Muscle of leg (tissue), 11 donors: ENCODE results near the gene ZNF641. TPM values are rescaled to one million over a fixed set of nuclear protein-coding genes. Genes with fewer than 3 reads are reported as not detected.

Source experiments
- DNase-seq: peaks from one replicate; pipeline ENCODE4 v3.0.0; 2013
- H3K27ac ChIP-seq: one replicate; pipeline ENCODE4 v1.5.1; 2013; ENCODE audit warnings: mild to moderate bottlenecking, low read length, control low read depth
- H3K27me3 ChIP-seq: one replicate; pipeline ENCODE4 v1.6.1; 2013; ENCODE audit warnings: low read length; ENCODE audit not compliant: control insufficient read depth, insufficient read depth
- H3K36me3 ChIP-seq: one replicate; pipeline ENCODE4 v1.6.1; 2013; ENCODE audit warnings: low read length; ENCODE audit not compliant: control insufficient read depth, insufficient read depth
- H3K4me1 ChIP-seq: one replicate; pipeline ENCODE4 v1.6.1; 2013; ENCODE audit warnings: low read length; ENCODE audit not compliant: control insufficient read depth, insufficient read depth
- H3K4me3 ChIP-seq: one replicate; pipeline ENCODE4 v1.5.1; 2013; ENCODE audit warnings: low read length, control low read depth
- H3K9me3 ChIP-seq: replicated peaks from 2 replicates; pipeline ENCODE4 v1.6.1; 2013; ENCODE audit warnings: low read depth, low read length; ENCODE audit not compliant: control insufficient read depth
- WGBS: methylation state at CpG from one replicate; pipeline ENCODE4 v1.1.5; 2013; ENCODE audit warnings: missing lambda C conversion rate; ENCODE audit not compliant: insufficient coverage; 5-methylcytosine and 5-hydroxymethylcytosine counted together
- polyA plus RNA-seq, 8 donors: library from polyadenylated mRNA; unstranded; fragments of 120-200 nt; gene quantifications; one replicate each; pipeline versions ENCODE4 v1.2.1 to v1.2.3, GENCODE V29; 2013; ENCODE audit warnings: inconsistent platforms in 1 of 8, low replicate concordance in 1 of 8; ENCODE audit not compliant: insufficient read length in 8 of 8, insufficient read depth in 1 of 8
- total RNA-seq: library from RNA; stranded (reverse); fragments of 120-200 nt; gene quantifications from one replicate; pipeline ENCODE4 v1.2.4, GENCODE V29; 2013

Gene ZNF641
- total and polyA plus RNA-seq, 9 donors: 10.5 to 17.8 (median 14.6) TPM

GRCh38 chr12:48305190-48305589, 45.5 kb downstream of the ZNF641 start:
- DNase-seq: no peak
- Histone ChIP-seq H3K27ac (no peak overlapping the region), H3K4me1 (no peaks in the 10 kb centered on the region), H3K4me3 (no peak overlapping the region), H3K36me3 (no peaks in the 10 kb centered on the region), H3K9me3 (no peaks in the 10 kb centered on the region), H3K27me3 (no peaks in the 10 kb centered on the region)
- WGBS: no CpG with 5 or more reads among the region's 2 CpGs

- no CpG with 5 or more reads among the region's 2 CpGs for WGBS
- Histone ChIP-seq H3K27me3 (no peaks in the 10 kb centered on the region), H3K4me1 (no peaks in the 10 kb centered on the region), H3K27ac (no peak overlapping the region), H3K36me3 (no peaks in the 10 kb centered on the region), H3K9me3 (no peaks in the 10 kb centered on the region), H3K4me3 (no peak overlapping the region)
- DNase-seq: no peak
These were observed 48.4 kb downstream of the ZNF641 start for GRCh38 chr12:48302161-48302911.

GRCh38 chr12:48300774-48301173, 49.9 kb downstream of the ZNF641 start:
- no peaks in the 10 kb centered on the region for H3K36me3 ChIP-seq
- H3K9me3 ChIP-seq: no peaks in the 10 kb centered on the region
- H3K4me1 ChIP-seq: no peaks in the 10 kb centered on the region
- H3K27ac ChIP-seq: no peak overlapping the region
- no CpG with 5 or more reads among the region's 1 CpG for WGBS
- H3K27me3 ChIP-seq: peaks cover 5% of the 10 kb centered on the region
- no peak for DNase-seq
- no peak overlapping the region for H3K4me3 ChIP-seq

- Histone ChIP-seq H3K27ac (peak overlapping the region; percentile 47), H3K9me3 (no peaks in the 10 kb centered on the region), H3K4me1 (no peaks in the 10 kb centered on the region), H3K4me3 (peak overlapping the region; percentile 45), H3K27me3 (peaks cover 5% of the 10 kb centered on the region), H3K36me3 (no peaks in the 10 kb centered on the region)
- 1% methylated on average over 25 of the region's 30 CpGs for WGBS
- peak; percentile 88 for DNase-seq
These were observed 54.0 kb downstream of the ZNF641 start for GRCh38 chr12:48296586-48297282.

- H3K9me3 ChIP-seq: no peaks in the 10 kb centered on the region
- WGBS: no CpG with 5 or more reads among the region's 2 CpGs
- no peak for DNase-seq
- no peaks in the 10 kb centered on the region for H3K36me3 ChIP-seq
- no peak overlapping the region for H3K27ac ChIP-seq
- peaks cover 5% of the 10 kb centered on the region for H3K27me3 ChIP-seq
- H3K4me3 ChIP-seq: no peak overlapping the region
- no peaks in the 10 kb centered on the region for H3K4me1 ChIP-seq
These were observed 58.7 kb downstream of the ZNF641 start for GRCh38 chr12:48292040-48292439.

- no peaks in the 10 kb centered on the region for H3K9me3 ChIP-seq
- H3K27ac ChIP-seq: no peak overlapping the region
- no peaks in the 10 kb centered on the region for H3K36me3 ChIP-seq
- H3K27me3 ChIP-seq: no peaks in the 10 kb centered on the region
- no peak for DNase-seq
- H3K4me1 ChIP-seq: no peaks in the 10 kb centered on the region
- no peak overlapping the region for H3K4me3 ChIP-seq
- WGBS: no CpG with 5 or more reads among the region's 2 CpGs
These were observed 59.2 kb downstream of the ZNF641 start for GRCh38 chr12:48291511-48291910.

GRCh38 chr12:48288387-48289268, 62.1 kb downstream of the ZNF641 start:
- H3K9me3 ChIP-seq: no peaks in the 10 kb centered on the region
- no peaks in the 10 kb centered on the region for H3K27me3 ChIP-seq
- no peak overlapping the region for H3K27ac ChIP-seq
- H3K4me1 ChIP-seq: no peaks in the 10 kb centered on the region
- no peaks in the 10 kb centered on the region for H3K36me3 ChIP-seq
- no peak overlapping the region for H3K4me3 ChIP-seq
- WGBS: no CpG with 5 or more reads among the region's 6 CpGs
- no peak for DNase-seq

Other genes starting within 250 kb of the ZNF641 start
- gene SENP1, start 244.8 kb downstream of the ZNF641 start, total RNA-seq: 19.7 TPM
- gene SENP1, start 244.8 kb downstream of the ZNF641 start, polyA plus RNA-seq: 10 to 100 TPM; 11.4 to 17.0 (median 14.4) TPM
- gene PFKM, start 231.6 kb downstream of the ZNF641 start, total RNA-seq: 247 TPM
- gene PFKM, start 231.6 kb downstream of the ZNF641 start, polyA plus RNA-seq: 100 to 1,000 TPM; 187 to 287 (median 234) TPM
- gene ASB8, start 193.4 kb downstream of the ZNF641 start, total RNA-seq: 36.2 TPM
- gene ASB8, start 193.4 kb downstream of the ZNF641 start, polyA plus RNA-seq: 10 to 100 TPM; 36.2 to 56.1 (median 41.9) TPM
- gene CCDC184, start 167.3 kb downstream of the ZNF641 start, total RNA-seq: 1.2 TPM
- 1 to 10 TPM in 5 of 8 donors, under 1 TPM in 3; 0.60 to 3.3 (median 1.3) TPM for gene CCDC184, start 167.3 kb downstream of the ZNF641 start, polyA plus RNA-seq
- not detected for gene OR10AD1, start 147.6 kb downstream of the ZNF641 start, total RNA-seq
- under 1 TPM in 3 of 8 donors, not detected in 5; 0.12 to 0.22 (median 0.15) TPM for gene OR10AD1, start 147.6 kb downstream of the ZNF641 start, polyA plus RNA-seq
- gene ANP32D, start 121.6 kb upstream of the ZNF641 start, total RNA-seq: not detected
- under 1 TPM in 1 of 8 donors, not detected in 7; 0.15 TPM for gene ANP32D, start 121.6 kb upstream of the ZNF641 start, polyA plus RNA-seq
- gene C12orf54, start 131.6 kb upstream of the ZNF641 start, total RNA-seq: 0.31 TPM
- under 1 TPM in 7 of 8 donors, not detected in 1; 0.25 to 0.68 (median 0.38) TPM for gene C12orf54, start 131.6 kb upstream of the ZNF641 start, polyA plus RNA-seq
- not detected for gene OR8S1, start 174.7 kb upstream of the ZNF641 start, total RNA-seq
- not detected for gene OR8S1, start 174.7 kb upstream of the ZNF641 start, polyA plus RNA-seq
- not detected for gene LALBA, start 219.1 kb upstream of the ZNF641 start, total RNA-seq
- gene LALBA, start 219.1 kb upstream of the ZNF641 start, polyA plus RNA-seq: not detected